A673 (cell line): ENCODE results near the gene TMEM81.

Source experiments
- CTCF ChIP-seq: fragments of 300-800, 200-600 bp; sonication (generic); conservative IDR thresholded peaks from 2 replicates; pipeline ENCODE4 v1.5.1; 2017; ENCODE audit warnings: low read depth, mild to moderate bottlenecking, antibody characterized with exemption, low read length, moderate library complexity, mixed read lengths
- EZH2 ChIP-seq: fragments of 200-600 bp; sonication (generic); IDR thresholded peaks from 2 replicates; pipeline ENCODE4 v1.6.1; 2017; ENCODE audit warnings: borderline replicate concordance, low read depth, mild to moderate bottlenecking, mixed read lengths, antibody characterized with exemption, low read length; ENCODE audit not compliant: poor library complexity, severe bottlenecking

DNA sequence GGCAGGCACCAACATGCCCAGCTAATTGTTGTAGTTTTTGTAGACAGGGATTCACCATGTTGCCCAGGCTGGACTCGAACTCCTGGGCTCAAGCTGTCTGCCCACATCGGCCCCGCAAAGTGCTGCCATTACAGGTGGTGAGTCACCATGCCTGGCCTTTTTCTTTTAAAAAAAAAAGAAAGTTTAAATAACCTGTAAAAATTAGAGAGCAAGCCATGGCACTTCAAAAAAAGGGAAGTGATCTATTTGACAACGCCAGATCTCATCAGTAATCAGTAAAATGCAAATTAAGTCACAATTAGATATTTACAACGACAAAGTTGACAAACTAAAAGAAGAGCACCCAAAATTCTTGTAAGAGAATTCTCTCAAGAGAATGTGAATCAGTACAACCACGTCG, 40.5 kb upstream of the TMEM81 start:
- no peak for TF ChIP-seq EZH2
- TF ChIP-seq CTCF: no peak
